NT2/D1 (cell line): ENCODE measurements around the gene TBC1D21.

Experiments
- SUZ12 ChIP-seq: IDR thresholded peaks from 2 replicates; pipeline ENCODE4 v1.6.1; 2011; ENCODE audit not compliant: insufficient read length, insufficient read depth; ENCODE audit errors: extremely low read depth
- YY1 ChIP-seq: IDR thresholded peaks from 2 replicates; pipeline ENCODE4 v1.6.1; 2011; ENCODE audit not compliant: insufficient read length, insufficient read depth
- ZNF274 ChIP-seq: IDR thresholded peaks from 2 replicates; pipeline ENCODE4 v1.6.1; 2011; ENCODE audit warnings: mild to moderate bottlenecking, low read depth, low read length

- TF ChIP-seq SUZ12 (no peak), YY1 (no peak), ZNF274 (no peak)
These were observed 19.3 kb downstream of the TBC1D21 start for GRCh38 chr15:73892446-73893226.
